Thymus (tissue), 14 donors: ENCODE measurements around the gene FOLH1. TPM values are rescaled to one million over a fixed set of nuclear protein-coding genes. Genes with fewer than 3 reads are reported as not detected.
"Not testable (repeated sequence)": the region's sequence is repeated elsewhere in the genome, so short reads cannot be mapped to it uniquely, and the experiment has no call there.

Source experiments
- DNase-seq, 9 donors: peaks; one replicate each; pipeline ENCODE4 v3.0.0-alpha.2; 2013; ENCODE audit warnings: low spot score in 9 of 9, low read depth in 6 of 9, missing footprints in 1 of 9
- H3K27ac ChIP-seq, 2 donors: one replicate each; pipeline ENCODE4 v1.5.1; 2013; ENCODE audit warnings: control low read depth in 1 of 2, low read depth in 1 of 2, low read length in 1 of 2, mild to moderate bottlenecking in 1 of 2, moderate library complexity in 1 of 2
- H3K27me3 ChIP-seq, 2 donors: one replicate each; pipeline ENCODE4 v1.5.1; 2013; ENCODE audit warnings: low read length in 1 of 2; ENCODE audit not compliant: control insufficient read depth in 2 of 2, insufficient read depth in 1 of 2
- H3K36me3 ChIP-seq, 2 donors: one replicate each; pipeline ENCODE4 v1.5.1; 2013; ENCODE audit warnings: low read length in 1 of 2, mild to moderate bottlenecking in 1 of 2, moderate library complexity in 1 of 2; ENCODE audit not compliant: control insufficient read depth in 2 of 2, insufficient read depth in 2 of 2
- H3K4me1 ChIP-seq, 2 donors: one replicate each; pipeline ENCODE4 v1.5.1; 2013; ENCODE audit warnings: low read length in 2 of 2; ENCODE audit not compliant: control insufficient read depth in 2 of 2, insufficient read depth in 2 of 2
- H3K4me3 ChIP-seq, 2 donors: one replicate each; pipeline ENCODE4 v1.5.1; 2013; ENCODE audit warnings: low read length in 2 of 2, control low read depth in 1 of 2, mild to moderate bottlenecking in 1 of 2
- H3K9me3 ChIP-seq, 2 donors: one replicate each; pipeline ENCODE4 v1.5.1; 2013; ENCODE audit warnings: low read length in 1 of 2, mild to moderate bottlenecking in 1 of 2; ENCODE audit not compliant: control insufficient read depth in 2 of 2, insufficient read depth in 1 of 2
- WGBS: extraction: QIAGEN DNeasy Blood & Tissue Kit; methylation state at CpG from one replicate; pipeline ENCODE4 v1.1.7; 2013; 5-methylcytosine and 5-hydroxymethylcytosine counted together
- long read RNA-seq, 10 donors: transcript quantifications; one replicate each; lab custom pipeline, GENCODE V29; 2026
- polyA plus RNA-seq: library from polyadenylated mRNA; stranded (reverse); fragments of 200-250 nt; gene quantifications from one replicate; pipeline ENCODE4 v1.2.3, GENCODE V29; 2013
- total RNA-seq: library from RNA; stranded (reverse); fragments of 120-200 nt; gene quantifications from one replicate; pipeline ENCODE4 v1.2.4, GENCODE V29; 2013
- donor health status: healthy.

Gene FOLH1
- total RNA-seq, result 0.99 TPM
- polyA plus RNA-seq, result 0.41 TPM
- long read RNA-seq, donor 1, result 0 reads
- long read RNA-seq, donor 2, result 0 reads
- long read RNA-seq, donor 3, result 0 reads
- long read RNA-seq, donor 4, result 0 reads
- long read RNA-seq, donor 5, partial matches to known transcripts, result 0 of 1 reads
- long read RNA-seq, donor 5, other reads (novel, unspliced or antisense), result 0 of 1 reads
- long read RNA-seq, donor 6, result 0 reads
- long read RNA-seq, donor 7, result 0 reads
- long read RNA-seq, donor 8, result 0 reads
- long read RNA-seq, donor 9, result 0 reads
- long read RNA-seq, donor 10, result 0 reads

DNA sequence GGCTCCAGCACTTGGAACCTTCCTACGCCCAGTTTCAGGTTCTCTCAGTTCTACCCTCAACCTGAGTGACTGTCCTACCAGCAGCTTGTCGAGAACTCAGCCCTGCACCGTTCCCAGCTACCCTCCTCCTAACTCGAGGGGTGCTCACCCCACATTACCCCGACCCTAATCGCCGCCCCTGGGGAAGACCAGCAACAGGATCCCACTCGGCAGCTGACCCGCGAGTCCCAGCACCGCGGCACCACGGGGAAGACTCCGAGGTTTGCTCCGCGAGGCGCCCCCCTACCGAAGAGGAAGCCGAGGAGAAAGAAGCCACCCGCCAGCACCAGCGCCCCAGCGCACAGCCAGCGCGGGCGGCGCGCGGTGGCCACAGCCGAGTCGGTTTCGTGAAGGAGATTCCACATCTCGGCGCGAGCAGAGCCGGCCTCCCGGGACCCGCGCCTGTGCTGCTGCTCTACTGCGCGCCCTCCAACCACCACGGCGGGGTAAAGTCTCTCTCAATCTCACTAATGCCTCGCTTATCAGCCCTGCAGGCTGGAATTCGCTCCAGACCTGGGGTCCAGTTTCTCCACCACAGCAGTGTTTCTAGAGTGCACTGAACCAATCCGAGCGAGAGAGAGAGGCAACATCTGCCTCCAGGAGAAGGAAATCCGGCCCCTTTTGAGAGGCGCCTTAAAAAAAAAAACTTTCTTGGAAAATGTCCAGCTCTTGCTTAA is at the start of gene FOLH1:
Gene FOLH1 (minus strand): TSS at position 597 of the 716 bp plus-strand sequence. CDS start 193 bp downstream, at position 404.
- no peak within 1 kb of the TSS for H3K27ac ChIP-seq
- peaks cover 0 to 7% of the 10 kb centered on the region in 2 donors for H3K27me3 ChIP-seq
- 5% methylated on average over 48 of the region's 48 CpGs for whole genome bisulfite sequencing
- no peaks in the 10 kb centered on the region for H3K4me1 ChIP-seq
- peak in 1 of 9 donors; percentile 0 for DNase-seq
- H3K9me3 ChIP-seq, result no peaks in the 10 kb centered on the region
- H3K36me3 ChIP-seq, result no peaks in the 10 kb centered on the region
- peak within 1 kb of the TSS in 1 of 2 donors; percentile 13 for H3K4me3 ChIP-seq

GRCh38 chr11:49255148-49255547 is 46.7 kb upstream of the FOLH1 start:
- H3K27me3 ChIP-seq, H3K36me3 ChIP-seq, DNase-seq, H3K9me3 ChIP-seq, H3K4me3 ChIP-seq, H3K27ac ChIP-seq, H3K4me1 ChIP-seq: not testable (repeated sequence)
- 91% methylated on average over 2 of the region's 2 CpGs for WGBS

GRCh38 chr11:49251212-49251611 is 42.8 kb upstream of the FOLH1 start:
- H3K27me3 ChIP-seq, H3K27ac ChIP-seq, H3K36me3 ChIP-seq, DNase-seq, H3K9me3 ChIP-seq, H3K4me1 ChIP-seq, H3K4me3 ChIP-seq: not testable (repeated sequence)
- 87% methylated on average over 5 of the region's 5 CpGs for WGBS

DNA sequence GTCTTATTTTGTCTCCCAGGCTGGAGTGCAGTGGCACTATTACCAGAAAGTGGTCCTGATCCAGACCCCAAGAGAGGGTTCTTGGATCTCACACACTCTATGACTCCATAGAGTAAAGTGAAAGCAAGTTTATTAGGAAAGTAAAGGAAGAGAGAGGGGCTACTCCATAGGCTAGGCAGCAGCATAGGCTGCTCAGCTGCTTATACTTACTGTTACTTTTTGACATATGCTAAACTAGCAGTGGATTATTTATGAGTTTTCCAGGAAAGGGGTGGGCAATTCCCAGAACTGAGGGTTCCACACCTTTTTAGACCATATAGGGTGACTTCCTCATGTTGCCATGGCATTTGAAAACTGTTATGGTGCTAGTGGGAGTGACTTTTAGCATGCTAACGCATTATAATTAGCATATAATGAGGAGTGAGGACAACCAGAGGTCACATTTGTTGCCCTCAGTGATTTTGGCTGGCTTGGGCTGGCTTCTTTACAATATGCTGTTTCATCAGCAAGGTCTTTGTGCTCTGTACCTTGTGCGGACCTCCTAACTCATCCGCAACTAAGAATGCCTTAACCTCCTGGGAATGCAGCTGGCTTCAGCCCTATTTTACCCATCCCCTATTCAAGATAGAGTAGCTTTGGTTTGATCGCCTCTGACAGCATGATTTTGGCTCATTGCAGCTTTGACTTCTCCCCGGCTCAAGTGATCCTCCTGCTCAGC is 42.2 kb upstream of the FOLH1 start:
- not testable (repeated sequence) for H3K9me3 ChIP-seq, H3K4me1 ChIP-seq
- 94% methylated on average over 5 of the region's 5 CpGs for WGBS

GRCh38 chr11:49249363-49249762 is 41.0 kb upstream of the FOLH1 start:
- H3K4me1 ChIP-seq, H3K27me3 ChIP-seq, H3K36me3 ChIP-seq, DNase-seq, H3K27ac ChIP-seq, H3K4me3 ChIP-seq, H3K9me3 ChIP-seq: not testable (repeated sequence)
- 98% methylated on average over 3 of the region's 3 CpGs for WGBS

More for the DNA sequence above, 42.2 kb upstream of the FOLH1 start:
- not testable (repeated sequence) for H3K27me3 ChIP-seq, DNase-seq, H3K27ac ChIP-seq, H3K36me3 ChIP-seq, H3K4me3 ChIP-seq

- not testable (repeated sequence) for H3K4me3 ChIP-seq, H3K27ac ChIP-seq, H3K27me3 ChIP-seq, H3K4me1 ChIP-seq, DNase-seq, H3K36me3 ChIP-seq, H3K9me3 ChIP-seq
- 70% methylated on average over 4 of the region's 4 CpGs for WGBS
These were observed 25.3 kb upstream of the FOLH1 start for GRCh38 chr11:49233685-49234084.

DNA sequence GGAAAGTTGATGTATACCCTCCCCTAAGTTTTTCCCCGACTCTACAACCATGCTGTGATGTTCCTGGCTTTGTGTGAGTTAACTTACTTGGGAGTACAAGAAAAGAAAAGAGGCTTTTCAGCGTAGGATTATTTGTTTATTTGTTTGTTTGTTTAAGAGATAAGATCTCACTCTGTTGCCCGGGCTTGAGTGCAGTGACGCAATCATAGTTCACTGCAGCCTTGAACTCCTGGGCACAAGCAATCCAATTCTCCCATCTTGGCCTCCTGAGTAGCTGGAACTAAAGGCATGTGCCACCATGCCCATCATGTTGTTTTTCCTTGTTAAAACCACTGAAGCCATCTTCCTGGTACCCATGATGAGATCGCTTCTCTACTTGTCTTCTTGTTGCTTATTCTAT is 24.6 kb upstream of the FOLH1 start:
- H3K27me3 ChIP-seq, DNase-seq, H3K9me3 ChIP-seq, H3K4me3 ChIP-seq, H3K36me3 ChIP-seq, H3K4me1 ChIP-seq, H3K27ac ChIP-seq: not testable (repeated sequence)
- 66% methylated on average over 5 of the region's 5 CpGs for WGBS

DNA sequence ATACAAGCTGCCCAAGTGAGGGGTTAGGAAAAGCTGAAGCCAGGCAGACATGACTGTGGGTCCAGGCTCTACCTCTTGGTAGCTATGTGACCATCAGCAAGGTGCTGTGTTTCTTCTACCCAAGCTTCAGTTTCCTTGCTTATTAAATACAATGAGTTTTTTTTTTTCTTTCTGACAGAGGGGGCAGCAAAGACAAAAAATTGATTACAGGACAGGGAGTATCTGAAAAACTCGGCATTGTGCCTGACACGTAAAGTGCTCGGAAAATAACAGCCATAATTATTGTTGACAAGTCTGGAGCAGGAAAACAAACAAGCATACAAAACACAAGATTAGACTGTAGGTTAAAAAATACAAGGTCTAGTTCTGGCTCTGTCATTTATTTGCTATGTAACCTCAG is 23.3 kb upstream of the FOLH1 start:
- H3K36me3 ChIP-seq, H3K27me3 ChIP-seq, H3K4me3 ChIP-seq, H3K4me1 ChIP-seq, H3K9me3 ChIP-seq, H3K27ac ChIP-seq, DNase-seq: not testable (repeated sequence)
- WGBS, result 89% methylated on average over 3 of the region's 3 CpGs

DNA sequence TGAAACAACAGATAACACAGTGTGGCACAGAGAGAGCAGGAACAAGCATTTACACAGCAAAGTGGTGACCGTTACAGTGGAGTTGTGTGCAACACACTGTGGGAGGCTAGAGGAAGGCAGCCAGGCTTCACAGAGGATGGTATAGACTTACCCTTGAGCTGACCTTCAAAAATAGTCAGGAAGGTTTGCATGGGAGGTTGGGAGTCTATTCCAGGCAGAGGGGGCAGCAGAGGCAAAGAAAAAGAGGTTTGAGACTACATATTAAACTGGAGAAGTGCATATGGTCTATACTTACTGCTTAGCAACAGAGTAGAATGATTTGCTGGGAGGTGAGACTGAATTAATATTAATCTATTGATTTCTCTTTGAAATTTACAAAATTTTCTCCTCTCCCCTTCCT is 22.1 kb upstream of the FOLH1 start:
- not testable (repeated sequence) for H3K36me3 ChIP-seq, H3K27me3 ChIP-seq, H3K4me3 ChIP-seq, DNase-seq, H3K27ac ChIP-seq, H3K4me1 ChIP-seq, H3K9me3 ChIP-seq
- 71% methylated on average over 1 of the region's 1 CpG for WGBS
